ENCODE data around the gene FXYD5.

The FXYD5 gene

DNA sequence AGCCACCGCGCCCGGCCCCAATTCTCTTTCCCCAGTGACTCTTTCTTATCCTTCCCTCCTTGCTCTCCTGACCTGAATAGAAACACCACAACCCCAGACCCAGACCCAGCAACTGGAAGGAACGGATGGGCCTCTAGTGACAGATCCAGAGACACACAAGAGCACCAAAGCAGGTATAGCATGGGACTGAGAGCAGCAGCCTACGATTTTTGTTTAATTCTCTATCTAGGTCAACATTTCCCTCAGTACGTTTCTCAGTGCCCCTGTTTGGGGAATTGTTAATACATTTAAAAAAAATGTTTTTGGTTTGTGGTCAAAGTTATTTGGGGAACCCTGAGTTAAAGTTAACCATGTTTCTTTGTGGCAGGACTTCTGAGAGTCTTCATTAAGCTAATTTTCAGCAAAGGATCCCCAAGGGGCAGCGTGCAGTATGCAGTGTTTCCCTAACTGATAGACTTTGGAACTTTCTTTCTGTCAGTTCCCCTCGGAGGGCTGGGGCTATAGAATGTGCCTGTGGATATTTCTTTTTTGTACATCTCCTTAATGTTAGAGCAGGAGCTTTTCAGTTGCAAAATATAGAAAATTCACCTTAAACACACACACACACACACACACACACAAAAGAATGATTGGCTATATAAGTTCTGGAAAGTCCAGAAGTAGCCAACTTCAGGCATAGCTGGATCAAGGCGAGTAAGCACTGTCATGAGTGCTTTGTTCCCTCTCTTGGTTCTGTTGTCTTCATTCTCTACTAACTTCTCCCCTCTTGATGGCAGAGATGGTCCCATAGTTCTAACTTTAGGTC is 6.3 kb downstream of the FXYD5 start:
- no peak for DNase-seq

DNA sequence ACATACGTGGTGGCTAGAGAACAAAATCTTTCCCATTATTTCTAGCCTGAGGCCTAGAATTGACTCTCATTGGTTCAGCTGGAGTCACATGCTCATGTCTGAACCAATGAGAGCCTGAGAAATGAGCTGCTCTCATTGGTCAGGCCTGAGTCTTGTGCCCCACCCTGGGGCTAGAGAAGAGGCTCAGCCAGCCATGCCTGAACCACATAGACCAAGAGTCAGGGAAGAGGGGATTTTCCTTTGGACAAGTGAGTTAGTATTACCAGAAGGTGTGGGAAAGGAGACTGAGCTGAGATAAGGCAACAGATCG is 6.9 kb downstream of the FXYD5 start:
- DNase-seq: no peak

DNA sequence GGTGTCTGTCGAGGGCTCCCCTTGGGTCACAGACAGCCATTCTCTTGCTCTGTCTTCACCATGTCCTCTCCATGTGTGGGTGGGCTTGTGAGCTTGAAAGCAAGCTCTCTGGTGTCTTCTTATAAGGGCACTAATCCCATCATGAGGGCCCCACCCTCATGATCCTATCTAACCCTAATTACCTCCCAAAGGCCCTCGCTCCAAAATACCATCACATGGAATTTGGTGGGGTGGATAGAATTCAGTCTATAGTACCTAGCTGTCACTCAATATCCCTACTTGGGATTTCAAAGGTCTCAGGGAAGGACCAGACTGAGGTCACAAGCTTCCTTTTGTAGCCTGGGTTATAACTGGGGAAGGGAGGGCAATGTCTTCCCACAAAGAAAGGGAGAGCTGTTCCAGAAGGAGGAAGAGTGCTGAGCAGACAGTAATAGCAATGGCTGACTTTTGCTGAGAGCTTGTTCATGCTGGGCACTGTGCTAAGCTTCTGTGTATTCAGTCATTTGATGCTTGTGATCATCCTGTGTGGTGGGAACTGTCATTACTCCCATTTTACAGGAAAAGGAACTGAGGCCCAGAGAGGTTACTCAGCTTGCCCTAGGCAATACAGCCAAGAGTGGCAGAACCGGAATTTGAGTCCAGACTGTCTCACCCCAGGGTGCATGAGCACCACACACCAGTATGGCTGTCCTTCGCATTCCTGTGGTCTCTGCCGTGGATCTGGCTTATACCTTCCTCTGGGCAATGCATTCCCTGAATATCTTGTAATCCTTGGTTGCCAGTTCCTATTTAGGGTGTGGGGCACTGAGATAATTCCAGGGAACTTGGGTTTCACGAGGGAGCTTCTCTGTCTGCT is 8.2 kb downstream of the FXYD5 start:
- DNase-seq: no peak

DNA sequence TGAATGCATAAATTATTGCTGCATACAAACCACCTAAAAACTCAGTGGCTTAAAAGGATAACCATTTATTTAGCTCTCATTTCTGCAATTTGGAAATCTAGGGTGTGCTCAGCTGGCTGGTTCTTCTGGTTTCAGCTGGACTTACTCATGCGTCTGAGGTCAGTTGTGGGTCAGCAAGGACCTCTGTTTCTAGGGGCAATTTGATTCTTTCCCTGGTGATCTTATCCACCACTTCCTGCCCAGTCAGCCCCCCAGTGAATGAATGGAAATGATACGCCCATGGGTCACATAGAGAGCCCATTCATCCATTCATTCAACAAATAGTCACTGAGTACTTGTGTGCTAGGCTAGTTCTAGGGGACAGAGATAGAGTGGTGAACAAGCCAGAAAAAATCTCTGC is 9.9 kb downstream of the FXYD5 start:
- no peak for DNase-seq

DNA sequence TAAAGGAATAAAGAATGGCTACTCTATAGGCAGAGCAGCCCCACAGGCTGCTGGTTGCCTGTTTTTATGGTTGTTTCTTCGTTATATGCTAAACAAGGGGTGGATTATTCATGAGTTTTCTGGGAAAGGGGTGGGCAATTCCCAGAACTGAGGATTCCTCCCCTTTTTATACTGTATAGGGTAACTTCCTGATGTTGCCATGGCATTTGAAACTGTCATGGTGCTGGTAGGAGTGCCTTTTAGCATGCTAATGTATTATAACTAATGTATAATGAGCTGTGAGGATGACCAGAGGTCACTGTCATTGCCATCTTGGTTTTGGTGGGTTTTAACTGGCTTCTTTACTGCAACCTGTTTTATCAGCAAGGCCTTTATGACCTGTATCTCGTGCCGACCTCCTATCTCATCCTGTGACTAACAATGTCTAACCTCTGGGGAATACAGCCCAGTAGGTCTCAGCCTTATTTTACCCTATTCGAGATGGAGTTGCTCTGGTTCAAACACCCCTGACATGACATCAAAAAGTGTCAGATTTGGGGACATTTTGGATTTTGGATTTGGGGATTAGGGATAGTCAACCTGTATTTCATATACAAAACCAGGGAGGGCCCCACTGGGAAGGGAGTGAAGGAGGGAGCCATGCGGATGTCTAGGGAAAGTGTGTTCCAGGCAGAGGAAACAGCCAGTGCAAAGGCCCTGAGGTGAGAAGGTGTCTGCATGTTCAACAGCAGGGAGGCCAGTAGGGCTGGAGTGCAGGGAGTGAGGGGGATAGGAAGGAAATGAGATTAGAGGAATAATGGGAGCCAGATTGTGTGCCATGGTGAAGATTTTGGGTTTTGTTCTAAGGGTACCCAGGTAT is 10.9 kb downstream of the FXYD5 start:
- no peak for DNase-seq

DNA sequence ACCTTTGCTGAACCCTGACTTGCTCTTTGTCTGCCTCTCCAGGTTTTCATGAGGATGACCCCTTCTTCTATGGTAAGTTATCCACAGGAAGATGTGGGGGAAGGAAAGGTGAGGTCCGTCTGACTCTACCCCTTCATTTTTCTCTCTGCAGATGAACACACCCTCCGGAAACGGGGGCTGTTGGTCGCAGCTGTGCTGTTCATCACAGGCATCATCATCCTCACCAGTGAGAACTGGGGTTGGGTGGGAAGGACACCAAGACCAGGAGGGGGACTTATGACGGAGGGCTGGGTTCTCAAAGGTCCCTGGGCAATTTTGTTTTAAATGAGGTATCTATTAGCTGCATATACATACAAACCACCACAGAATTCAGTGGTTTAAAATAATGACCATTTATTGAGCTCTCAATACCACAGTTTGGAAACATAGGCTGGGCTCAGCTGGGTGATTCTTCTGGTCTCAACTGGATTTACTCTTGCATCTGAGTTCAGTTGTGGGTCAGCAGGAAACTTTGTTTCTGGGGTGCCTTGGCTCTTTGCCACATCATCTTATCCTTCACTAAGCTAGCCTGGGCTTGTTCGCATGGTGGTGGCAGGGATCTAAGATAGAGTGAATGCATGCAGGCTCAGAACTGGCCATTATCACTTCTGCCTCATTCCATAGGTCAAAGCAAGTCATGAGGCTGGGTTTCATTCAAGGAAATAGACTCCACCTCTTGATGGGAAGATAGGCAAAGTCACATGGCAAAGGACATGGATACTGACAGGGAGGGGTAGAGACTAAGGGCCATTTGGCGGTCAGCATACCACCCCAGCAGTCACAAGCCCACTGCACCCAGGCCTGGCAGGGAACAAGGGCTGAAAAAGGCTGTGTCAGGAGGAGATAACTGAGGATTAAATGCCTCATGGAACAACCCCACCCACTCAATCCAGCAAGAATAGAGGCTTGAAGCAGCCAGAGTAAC is 11.8 kb downstream of the FXYD5 start:
- no peak for DNase-seq

DNA sequence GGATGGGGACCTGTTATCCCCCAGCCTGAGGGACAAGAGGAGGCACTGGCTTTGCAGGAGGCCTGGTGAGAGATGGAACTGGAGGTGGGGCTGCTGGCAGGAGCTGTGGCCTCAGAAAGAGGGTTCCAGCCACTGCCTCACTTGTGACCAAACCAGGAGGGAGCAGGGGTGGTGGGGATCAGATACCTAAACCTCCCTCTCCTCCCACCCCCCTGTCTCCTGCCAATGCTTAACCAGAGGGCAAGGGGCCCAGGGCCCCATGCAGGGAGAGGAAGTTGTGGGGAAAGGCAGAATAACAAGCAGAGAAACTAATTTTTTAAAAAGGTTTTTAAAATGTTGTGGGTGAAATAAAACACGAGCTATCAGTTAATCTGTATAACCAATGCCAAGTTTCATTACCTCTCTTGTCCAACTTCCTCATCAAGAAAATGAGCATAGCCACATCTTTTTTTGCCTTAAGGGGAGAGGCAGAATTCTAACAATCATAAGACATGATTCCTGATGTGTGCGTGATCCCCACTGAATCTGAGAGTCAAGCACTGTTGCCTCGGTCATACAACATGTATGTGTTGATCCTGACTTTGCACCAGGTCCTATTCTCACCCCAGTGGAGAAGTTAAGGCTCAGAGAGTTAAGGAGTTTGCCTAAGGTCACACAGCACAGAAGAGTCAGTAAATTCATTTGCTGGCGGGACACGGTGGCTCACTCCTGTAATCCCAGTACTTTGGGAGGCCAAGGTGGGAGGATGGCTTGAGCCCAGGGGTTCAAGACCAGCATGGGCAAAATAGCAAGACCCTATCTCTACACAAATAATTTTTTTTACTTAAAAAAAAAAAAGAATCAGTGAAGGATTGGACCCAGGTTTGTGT is 12.9 kb downstream of the FXYD5 start:
- DNase-seq: no peak

DNA sequence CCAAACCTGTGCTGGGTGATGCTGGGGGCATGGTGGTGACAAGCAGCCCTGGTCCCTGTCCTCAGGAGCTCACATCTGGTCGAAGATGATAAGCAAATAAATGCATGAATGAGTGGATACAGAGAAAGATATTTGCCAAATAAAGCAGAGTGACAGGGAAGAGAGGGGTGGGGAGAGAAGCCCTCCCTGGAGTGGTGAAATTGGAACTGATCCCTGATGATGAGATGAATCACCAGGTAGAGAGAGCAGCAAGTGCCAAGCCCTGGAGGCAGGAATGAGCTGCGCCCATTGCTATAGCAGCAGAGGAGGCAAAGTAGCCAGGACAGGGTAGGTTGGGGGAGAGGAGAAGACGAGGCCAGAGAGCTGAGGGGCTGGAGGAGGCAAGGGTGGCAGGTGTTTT is 13.7 kb downstream of the FXYD5 start:
- DNase-seq: no peak

DNA sequence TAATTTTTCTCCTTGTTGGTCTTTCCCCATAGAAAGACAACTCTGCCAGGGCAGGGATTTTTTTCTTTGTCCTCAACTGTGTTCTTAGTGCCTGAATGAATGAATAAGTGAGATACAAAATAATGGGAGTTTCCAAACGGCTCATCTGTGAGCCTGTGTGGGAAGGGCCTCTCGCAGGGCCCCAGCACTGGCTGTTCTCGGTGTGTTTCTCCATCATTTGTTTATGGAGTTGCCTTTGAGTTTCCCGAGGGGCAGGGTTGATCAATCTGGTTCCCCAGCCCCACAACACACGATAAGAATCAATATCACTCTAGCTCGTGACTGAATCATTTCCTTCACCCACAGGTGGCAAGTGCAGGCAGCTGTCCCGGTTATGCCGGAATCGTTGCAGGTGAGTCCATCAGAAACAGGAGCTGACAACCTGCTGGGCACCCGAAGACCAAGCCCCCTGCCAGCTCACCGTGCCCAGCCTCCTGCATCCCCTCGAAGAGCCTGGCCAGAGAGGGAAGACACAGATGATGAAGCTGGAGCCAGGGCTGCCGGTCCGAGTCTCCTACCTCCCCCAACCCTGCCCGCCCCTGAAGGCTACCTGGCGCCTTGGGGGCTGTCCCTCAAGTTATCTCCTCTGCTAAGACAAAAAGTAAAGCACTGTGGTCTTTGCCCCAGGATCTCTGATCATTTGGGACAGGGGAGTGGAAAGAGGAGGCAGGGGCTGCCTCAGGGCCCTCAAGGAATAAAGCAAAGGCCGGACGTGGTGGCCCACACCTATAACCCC is 14.9 kb downstream of the FXYD5 start:
- DNase-seq: no peak

DNA sequence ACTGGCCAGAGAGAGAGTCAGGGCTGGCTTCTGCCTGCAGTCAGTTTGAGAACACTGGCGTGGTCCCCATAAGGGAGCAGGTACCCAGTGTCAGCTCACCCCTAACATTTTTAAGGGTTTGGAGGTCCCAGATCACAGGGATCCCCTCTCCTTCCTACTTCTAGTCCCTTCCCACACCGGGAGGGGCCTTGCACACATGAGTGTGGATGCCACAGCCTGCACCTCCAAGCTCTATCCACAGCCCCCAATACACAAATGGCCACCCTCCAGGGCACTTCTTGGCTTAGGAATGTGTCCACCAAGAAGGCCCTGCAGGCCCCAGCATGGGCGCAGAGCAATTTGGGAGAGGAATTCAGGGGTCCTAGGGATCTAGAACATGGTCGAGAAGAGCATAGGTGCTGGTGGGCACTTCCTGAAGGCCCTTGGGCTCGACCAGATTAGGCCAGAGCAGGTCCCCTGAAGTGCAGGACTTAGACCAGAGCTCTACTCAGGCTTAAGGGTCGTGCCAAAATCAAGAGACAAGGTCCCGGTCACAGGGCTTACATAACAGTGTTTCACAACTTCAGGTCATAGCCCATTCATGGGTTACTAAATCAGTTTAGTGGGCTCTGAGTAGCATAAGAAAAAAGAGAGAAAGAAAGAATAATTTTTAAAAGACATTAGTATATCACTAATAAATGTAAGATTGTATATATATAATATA is 16.0 kb downstream of the FXYD5 start:
- DNase-seq: no peak

DNA sequence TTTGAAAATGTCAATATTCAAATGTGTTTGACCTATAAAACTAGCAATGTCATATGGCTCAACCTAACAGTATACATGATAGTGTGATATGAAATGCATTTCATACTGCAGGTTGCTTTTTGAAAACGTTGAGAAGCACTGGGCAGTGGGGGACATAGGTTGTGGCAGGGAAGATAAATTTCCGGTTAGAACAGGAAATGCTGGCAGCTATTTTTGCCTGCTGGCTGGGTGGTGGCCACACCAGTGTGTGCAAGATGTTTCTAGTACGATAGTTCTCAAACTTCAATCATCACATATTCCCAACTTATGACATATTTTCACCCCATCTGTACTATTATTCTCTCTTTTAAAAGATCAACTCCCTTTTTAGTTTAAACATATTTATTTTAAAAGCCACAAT is 17.2 kb downstream of the FXYD5 start:
- no peak for DNase-seq

DNA sequence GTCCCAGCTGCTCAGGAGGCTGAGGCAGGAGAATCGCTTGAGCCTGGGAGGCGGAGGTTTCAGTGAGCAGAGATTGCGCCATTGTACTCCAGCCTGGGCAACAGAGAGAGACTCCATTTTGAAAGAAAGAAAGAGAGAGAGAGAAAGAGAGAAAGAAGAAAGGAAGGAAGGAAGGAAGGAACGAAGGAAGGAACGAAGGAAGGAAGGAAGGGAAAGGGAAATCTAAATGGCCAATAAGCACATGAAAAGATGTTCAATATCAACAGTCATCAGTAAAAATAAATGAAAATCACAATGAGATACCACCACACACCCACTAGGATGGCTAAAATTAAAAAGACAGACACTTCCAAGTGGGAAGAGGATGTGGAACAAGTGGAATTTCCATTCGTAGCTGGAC is 19.7 kb downstream of the FXYD5 start:
- no peak for DNase-seq

DNA sequence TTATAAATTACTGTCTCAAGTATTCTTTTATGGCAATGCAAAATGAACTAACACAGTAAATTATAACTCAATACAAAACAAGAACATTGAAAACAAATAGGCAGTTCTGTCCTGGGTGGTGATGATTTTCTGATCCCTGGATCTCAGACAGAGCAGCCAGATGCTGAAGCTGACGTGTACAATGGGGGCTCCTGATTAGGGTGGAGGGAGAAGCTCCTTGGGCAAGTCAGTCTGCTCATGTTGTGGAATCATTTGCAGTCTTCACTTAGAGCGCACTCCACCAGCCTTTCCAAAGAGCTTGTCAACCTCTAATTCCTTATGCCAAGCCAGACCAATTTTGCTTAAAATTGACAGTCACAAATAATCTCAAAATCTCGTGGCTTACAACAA is 21.6 kb downstream of the FXYD5 start:
- DNase-seq: no peak

DNA sequence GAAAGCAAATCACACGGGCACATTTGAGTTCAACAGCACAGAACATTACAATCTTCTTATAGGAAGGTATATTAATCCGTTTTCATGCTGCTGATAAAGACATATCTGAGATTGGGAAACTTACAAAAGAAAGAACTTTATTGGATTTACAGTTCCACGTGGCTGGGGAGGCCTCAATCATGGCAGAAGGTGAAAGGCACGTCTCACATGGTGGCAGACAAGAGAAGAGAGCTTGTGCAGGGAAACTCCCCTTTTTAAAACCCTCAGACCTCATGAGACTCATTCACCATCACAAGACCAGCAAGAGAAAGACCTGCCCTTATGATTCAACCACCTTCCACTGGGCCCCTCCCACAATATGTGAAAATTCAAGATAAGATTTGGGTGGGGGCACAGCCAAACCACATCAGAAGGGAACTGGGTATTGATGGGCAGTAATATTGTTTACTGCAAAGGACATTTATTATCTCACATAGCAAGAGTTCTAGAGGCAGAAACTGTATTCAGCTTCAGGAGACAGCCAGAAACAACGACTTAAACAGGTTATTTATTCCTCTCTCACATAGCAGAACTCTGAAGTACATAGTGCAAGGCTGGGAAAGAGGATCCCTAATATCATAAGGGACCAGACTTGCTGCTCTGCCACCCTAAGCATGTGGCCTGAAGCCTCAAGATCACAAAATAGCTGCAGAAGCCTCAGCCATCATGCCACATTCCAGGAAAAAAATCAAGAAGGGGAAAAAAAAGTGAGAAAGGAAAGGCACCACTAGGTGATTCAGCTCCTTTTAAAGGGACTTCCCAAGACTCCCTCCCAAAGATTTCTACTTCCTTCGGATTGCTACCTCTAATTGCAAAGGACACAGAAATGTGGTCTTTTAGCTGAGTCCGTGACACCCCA is 23.1 kb downstream of the FXYD5 start:
- no peak for DNase-seq

DNA sequence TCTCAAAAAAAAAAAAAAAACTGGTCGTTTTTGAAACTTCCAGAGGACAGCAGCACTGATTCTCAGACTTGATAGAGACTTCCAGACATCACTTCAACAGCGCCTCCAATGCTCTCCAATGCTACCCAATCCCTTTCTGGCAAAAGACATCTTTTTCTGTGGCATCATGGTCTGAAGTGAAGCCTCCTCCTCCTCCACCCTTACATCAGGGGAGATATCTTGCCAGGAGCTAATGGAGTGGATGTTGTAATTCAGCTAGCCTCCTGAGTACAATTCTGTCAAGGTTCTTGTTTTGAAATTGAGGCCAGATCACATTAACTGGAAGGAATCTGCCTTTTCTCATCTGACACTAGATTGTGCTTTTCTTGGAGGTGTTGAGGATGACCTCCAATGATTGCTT is 24.2 kb downstream of the FXYD5 start:
- DNase-seq: no peak

DNA sequence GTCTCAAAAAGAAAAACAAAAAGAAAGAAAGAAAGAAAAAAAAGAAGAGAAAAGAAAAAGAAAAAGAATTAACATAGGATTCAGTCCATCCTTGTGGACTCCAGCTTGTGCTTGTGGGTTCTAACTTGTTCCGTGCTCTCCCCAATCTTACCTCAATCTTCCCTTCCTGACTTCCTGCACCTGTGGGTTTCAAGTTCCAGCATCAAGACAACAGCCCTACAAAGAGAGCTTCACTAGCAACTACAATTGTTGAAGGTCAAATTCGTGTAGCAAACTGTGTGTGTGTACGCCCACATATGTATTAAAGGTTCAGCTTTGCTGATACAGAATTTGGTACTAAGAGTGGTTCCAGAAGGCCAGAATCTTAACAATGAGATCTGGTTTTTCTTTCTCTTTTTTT is 25.3 kb downstream of the FXYD5 start:
- DNase-seq: no peak

DNA sequence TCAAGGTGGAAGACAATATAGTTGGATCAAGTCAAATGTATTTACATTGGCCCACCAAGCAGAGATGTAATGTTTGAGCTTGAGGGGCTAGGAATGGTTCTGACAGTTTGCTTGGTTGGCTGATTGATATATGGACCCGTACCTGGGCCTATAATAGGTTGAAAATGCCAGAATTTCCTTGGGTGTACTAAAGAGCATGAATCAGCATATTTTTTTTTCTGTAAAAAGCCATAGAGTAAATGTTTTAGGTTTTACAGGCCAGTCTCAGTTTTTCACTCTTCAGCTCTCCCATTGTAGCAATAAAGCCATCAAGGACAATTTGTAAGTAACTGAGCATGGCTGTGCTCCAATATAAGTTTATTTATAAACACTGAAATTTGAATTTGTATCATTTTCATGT is 26.9 kb downstream of the FXYD5 start:
- DNase-seq: no peak

DNA sequence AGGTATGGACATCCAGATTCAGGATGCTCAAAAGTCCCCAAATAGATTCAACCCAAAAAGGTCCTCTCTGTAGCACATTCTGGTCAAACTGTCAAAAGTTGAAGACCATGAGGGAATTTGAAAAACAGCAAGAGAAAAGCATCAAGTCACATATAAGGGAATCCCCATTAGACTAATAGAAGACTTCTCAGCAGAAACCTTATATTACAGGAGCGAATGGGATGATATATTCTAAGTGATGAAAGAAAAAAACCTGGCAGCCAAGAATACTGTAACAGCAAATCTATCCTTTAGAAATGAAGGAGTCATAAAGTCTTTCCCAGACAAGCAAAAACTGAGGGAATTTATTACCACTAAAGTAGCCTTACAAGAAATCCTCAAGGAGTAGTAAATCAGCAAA is 29.7 kb downstream of the FXYD5 start:
- DNase-seq: no peak

DNA sequence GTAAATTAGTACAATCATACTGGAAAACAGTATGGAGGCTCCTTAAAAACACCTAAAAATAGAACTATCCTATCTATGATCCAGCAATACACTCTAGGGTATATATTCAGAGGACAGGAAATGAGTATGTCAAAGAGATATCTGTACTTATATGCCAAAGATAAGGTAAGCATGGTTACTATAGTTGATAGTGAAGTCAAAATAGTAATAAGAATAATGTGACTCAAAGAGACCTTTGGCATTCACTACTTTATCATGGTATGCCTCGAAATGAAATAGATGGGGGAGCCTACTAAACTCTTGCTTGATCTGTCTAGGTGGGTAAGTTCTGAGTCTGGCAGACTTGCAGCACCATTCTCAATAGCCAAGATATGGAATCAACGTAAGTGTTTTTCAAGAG is 30.3 kb downstream of the FXYD5 start:
- no peak for DNase-seq
